Measurements from ENCODE around the gene STX3.

DNA sequence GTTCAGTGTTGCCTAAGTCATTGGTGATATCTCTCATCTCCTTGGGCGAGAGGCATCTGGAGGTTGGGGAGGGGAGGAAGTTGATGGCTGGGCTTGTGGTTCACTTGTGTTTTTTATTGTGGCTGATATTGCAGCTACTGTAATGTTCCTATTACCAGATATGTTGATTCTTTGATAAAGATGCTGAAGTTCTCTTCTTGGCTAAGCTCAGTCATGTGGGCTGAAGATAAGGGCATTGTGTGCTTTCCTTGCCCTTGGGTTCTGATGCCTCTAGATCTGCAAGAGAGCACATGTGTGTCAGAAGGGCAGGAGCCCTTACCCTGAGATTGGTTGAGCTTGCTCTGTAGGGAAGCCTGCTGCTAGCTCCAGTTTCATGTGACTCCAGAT, 12.0 kb downstream of the STX3 start:
- TF ChIP-seq, protein P1, sequence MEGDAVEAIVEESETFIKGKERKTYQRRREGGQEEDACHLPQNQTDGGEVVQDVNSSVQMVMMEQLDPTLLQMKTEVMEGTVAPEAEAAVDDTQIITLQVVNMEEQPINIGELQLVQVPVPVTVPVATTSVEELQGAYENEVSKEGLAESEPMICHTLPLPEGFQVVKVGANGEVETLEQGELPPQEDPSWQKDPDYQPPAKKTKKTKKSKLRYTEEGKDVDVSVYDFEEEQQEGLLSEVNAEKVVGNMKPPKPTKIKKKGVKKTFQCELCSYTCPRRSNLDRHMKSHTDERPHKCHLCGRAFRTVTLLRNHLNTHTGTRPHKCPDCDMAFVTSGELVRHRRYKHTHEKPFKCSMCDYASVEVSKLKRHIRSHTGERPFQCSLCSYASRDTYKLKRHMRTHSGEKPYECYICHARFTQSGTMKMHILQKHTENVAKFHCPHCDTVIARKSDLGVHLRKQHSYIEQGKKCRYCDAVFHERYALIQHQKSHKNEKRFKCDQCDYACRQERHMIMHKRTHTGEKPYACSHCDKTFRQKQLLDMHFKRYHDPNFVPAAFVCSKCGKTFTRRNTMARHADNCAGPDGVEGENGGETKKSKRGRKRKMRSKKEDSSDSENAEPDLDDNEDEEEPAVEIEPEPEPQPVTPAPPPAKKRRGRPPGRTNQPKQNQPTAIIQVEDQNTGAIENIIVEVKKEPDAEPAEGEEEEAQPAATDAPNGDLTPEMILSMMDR (conservative IDR thresholded peaks at IDR 0.05; ENCODE audit: low read length): no peak
- no peak for TF ChIP-seq EZH2phosphoT487 (IDR thresholded peaks at IDR 0.05; ENCODE audit: borderline replicate concordance, low read depth, low read length)

All from OCI-LY7 (cell line).